HG02981 (cell line): Measurements from ENCODE around the gene DBNL.

Experiments
- ATAC-seq: cut with Tn5 transposase; IDR thresholded peaks from one replicate; pipeline ENCODE4 v1.9.1; 2021; ENCODE audit warnings: mild to moderate bottlenecking, moderate library complexity; ENCODE audit not compliant: unreplicated experiment

The DBNL gene

DNA sequence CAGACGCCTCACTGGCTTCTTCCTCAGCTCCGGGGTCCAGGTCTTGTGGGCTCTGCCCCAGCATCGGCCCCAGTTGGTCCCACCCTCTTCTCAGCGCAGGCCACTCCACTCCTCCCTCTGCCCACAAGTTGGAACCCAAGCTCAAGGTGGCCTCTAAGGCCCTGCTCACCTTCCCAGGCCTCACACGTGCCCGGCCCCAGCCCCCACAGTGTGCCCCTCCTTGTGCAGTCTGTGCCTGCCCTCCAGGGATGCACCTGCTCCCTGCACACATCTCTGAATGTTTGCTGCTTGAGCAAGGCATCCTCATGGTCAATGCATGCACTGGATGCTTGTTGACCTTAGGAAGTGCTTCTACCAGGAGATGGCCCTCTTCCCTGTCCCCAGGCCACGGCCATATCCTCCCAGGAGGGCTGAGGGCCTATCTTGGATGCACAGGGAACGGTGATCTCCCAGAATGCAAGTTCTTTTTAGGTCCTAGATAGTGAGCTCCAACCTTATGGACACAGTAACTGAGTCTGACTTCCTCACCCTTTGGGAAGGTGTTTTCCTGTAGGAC lies 51.9 kb downstream of the DBNL start:
- ATAC-seq: no peak

DNA sequence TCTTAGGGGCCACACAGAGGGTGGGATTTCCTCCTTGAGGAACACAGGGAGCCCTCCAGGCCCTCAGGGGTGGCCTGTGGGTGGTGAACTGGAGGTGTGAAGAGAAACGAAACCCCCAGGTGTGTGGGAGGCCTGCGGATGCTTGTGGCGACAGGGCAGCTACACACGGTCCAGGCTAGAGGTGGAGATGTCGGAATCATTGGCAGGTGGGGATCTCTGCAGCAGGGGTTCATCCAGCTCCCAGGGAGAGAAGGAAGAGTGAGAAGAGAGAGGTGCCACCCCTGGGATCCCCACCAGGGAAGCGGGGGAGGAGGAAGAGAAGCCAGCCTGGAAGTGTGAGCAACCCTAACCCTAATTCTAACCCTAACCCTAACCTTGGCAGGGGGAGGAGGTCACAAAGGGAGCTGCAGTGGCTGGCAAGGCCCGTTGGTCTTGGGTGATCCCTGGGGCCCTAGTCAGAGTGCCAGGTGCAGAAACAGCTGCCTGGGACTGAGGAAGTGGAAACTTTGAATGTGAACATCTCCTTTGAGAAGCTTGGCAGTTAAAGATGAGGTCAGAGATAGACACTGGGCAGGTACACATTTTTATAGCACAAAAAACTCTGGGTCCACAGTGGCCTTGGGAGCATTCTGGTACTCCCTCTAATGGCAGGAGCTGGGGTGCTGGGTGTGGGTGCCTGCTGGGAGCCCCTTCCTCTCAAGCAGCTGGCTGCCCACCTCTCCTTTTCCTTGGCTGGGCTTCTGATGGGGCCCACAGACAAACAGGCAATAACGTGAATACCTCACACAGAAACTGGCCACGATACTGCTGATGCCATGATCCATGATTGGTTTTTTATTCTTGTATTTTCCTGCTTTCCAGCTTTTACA lies 52.8 kb downstream of the DBNL start:
- ATAC-seq: peak; percentile 66

DNA sequence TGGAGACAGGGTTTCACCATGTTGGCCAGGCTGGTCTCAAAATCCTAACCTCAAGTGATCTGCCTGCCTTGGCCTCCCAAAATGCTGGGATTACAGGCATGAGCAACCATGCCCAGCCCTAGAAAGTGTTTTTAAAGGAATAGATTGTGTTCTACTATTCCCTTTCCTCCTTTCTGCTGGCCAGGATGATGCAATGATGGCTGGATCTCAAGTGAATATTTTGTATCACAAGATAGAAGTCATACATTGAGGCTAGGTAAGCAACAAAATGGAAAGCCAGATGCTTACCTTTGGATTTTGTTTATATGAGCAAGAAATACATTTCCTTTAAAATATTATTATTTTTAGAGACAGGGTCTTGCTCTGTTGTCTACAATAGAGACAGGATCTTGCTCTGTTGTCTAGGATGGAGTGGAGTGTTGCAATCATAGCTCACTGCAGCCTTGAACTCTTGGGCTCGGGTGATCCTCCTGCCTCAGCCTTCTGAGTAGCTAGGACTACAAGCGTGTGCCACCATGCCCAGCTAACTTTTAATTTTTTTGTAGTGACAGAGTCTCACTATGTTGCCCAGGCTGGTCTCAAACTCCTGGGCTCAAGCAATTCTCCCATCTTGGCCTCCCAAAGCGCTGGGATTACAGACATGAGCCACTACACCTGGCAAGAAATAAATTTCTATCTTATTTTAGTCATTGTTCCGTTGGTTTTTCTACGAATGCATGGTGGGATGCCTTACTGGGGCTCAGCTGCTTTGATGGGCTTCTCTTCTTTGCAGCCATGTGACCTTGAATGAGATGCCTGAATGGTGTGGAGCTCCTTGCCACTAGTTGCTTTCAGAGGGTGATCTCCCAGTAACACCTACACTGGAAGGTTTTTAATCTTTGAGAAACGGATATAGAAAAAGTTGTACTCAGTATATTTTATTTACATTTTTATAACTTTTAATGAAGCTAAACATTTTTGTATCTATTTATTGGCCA lies 53.9 kb downstream of the DBNL start:
- ATAC-seq: no peak

DNA sequence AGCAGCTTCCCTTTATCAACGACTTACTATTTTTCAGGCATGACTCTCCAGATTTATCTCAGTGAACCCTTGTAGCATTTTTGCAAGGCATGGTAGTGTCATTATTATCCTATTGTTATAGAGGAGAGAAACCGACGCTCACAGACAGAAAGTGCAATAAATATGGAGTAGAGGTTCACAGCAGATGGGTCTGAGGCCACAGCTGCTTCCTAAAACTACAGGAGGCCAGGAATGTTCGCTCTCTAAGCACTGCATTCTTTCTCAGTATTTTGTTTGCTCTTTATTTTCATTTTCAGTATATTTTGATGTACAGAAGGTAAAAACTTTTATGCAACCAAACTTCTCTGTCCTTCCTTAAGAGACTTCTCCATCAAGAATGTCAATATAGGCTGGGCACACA lies 55.2 kb downstream of the DBNL start:
- ATAC-seq: no peak

DNA sequence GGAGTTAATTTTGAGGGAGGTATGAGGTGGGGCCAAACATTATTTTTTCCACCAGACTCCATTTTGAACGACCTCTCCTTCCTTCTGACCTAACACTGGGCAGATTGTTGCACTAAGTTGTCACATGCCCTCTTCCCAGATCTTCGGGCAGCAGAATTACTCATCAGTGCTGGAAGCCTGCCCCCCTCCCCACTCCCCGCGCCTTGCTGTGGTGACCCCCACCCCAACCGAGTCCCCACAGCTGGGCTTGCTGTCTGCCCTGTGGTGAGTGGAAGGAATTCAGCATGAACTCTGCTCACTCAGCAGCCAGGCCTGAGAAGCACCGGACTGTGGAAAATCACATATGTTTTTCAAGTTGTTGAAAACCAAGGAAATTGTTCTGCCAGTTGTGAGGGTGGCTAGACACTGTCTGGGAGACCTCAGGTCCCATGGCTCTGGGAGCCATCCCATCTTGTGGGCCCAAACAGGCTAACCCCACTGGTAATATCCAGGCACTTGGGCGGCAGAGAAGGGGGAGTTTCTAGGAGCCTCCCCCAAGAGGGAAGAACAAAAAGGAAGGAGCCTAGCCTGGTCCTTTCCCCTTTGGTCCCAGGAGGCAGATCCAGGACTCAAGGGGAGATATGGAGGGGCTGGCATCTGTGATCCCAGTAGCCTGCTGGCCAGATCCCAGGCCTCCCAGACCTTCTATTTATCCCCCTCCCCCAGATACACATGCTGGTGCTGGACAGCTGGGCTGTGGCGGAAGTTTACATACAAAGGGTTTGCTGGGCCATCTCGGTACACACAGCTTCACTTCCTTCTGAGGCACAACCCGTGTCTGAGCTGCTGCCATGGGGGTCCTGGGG lies 56.2 kb downstream of the DBNL start:
- no peak for ATAC-seq

DNA sequence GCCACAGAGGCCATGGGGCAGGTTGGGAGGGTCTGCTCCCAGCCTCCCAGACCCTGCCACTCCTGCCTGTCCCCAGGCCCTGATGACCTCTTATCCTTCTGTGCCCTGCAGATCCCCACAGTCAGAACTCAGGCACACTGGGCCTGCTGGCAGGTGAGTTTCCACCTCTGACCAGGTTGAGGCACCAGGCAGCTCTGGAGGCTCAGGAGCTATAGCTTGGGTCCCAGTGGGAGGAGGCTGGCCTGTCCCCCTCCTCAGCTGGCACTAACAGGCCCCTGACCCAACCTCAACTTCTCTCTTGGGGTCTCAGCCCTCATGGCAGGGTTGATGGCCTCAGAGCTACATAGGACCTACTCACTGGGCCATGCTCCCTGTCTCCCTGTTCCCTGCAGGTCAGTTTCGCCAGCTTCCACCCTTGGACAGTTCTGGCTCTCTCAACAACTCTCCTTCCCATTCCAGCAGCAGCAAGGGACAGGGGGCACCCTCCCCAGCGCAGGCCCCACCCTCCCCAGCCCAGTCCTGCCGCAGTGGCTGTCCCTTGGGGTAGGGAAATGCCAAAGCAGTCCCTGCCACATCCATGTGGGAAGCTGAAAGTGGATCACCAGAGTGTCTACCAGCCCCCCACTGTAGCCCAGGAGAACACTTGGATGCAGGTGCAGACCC lies 56.9 kb downstream of the DBNL start:
- no peak for ATAC-seq

DNA sequence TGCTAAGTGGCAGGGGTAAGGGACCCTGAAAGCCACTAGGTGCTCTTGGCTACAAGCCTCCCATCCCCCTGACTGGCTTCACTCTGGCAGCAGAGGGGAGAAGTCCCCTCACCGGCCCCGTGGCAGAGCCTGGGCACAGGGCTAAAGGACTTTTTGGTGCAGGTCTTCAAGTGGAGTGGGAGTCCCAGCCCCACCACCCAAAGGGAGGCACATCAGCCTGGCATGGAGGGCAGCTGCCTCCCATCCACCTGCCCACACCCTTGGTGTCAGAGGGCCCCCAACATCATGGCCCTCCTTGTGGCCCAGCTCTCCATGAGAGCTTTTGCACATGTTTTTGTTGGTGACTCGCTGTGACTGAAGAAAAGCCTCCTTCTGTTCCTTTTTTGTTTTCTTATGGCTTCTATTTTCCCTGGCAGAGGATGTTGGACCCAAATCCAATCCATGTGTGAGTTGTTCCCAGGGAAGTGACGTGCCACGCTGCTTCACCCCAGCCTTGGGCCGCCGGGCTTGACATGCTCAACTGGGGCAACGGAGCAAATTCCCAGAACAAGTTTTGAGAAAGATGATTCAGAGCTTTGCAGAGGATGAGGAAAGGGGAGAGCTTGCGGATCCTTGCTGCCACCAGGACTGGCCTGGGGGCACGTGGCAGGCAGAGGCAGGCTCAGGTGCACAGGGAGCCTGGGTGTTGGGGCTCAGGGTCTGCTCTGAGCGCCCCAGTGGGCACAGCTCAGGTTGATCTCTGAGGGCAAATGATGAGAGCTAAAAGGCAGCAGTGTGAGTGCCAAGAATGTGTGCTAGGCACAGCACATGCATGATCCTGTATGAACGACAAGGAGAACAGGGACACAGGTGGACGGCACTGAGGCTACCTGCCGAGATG lies 57.7 kb downstream of the DBNL start:
- ATAC-seq: no peak

DNA sequence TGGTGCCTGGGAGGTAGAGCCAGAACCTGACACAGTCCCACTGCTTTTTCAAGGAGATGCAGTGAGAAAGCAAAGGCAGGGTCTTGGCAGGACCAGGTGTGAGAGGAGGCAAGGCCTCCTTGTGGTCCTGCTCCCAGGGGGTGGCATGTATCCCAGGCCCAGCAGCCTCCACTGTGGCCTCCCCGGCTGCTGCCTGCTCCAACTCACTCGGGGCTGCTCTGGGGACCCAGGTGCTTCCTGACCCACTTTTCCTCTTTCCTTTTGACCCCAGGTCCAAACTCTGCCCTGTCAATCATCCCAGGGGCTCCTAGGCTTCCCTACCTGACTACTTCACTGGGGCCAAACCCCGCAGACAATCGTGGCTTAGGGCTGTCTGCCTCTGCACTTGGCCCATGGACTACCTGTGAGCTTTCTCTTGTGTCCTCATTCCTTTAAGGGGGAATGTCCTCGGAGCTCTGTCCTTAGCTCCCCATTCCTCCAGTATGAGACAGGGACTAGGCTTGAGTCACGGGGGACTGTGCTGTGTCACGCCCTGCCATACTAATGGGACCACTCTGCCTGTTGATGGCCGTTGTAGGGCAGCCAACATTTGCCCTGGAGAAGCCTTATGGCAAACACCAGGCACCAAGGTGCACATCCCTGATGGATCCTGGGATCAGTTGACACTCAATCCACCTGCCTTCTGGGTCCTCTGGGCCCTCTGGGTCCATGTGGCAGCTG lies 58.5 kb downstream of the DBNL start:
- no peak for ATAC-seq

DNA sequence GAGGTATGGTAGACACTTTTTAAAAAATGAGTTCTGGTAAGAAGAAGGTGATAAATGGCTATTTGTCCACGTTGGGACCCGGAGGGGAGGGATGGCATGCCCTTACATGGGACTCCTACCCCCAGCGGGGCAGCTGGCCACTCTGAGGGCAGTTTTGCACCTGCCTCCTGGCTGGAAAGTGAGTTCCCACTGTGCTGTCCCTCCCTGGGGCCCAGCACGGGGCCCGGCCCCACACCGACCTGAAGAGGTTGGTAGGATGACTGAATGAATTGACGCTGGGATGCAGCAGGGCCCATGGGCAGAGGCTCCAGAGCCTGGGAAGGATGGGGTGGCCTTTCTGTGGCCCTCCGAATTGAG lies 59.0 kb downstream of the DBNL start:
- no peak for ATAC-seq

DNA sequence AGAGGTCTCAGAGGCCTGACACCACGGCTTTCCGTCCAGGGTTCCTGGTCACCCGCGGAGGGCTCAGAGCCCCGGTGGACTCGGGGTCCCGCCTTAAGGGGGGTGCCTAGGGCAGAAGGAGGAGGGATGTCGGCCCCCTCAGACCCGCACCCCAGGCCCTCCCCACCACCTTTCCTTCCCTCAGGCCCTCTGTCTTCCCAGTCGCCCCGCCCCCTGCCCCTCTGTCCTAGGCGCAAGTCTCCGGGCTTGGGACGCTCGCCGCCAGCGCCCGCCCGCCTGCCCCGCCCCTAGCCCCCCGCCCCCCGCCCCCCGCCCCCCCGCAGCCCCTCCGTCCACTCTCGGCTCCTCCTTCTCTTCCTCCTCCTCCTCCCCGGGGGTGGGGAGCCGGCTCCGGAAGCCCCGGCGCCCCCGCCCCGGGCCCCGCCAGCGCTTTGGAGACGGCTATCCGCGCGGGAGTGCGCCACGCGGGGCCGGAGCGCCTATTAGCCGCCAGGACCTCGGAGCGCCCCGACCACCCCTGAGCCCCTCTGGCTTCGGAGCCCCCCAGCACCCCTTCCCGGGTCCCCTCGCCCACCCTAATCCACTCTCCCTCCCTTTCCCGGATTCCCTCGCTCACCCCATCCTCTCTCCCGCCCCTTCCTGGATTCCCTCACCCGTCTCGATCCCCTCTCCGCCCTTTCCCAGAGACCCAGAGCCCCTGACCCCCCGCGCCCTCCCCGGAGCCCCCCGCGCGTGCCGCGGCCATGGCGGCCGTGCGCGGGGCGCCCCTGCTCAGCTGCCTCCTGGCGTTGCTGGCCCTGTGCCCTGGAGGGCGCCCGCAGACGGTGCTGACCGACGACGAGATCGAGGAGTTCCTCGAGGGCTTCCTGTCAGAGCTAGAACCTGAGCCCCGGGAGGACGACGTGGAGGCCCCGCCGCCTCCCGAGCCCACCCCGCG lies 59.7 kb downstream of the DBNL start, which contains the start of gene AEBP1:
Gene AEBP1, plus strand, starts transcription at position 423 of the 937 bp plus-strand sequence. Its CDS starts 321 bp downstream, at position 744.
- no peak for ATAC-seq

DNA sequence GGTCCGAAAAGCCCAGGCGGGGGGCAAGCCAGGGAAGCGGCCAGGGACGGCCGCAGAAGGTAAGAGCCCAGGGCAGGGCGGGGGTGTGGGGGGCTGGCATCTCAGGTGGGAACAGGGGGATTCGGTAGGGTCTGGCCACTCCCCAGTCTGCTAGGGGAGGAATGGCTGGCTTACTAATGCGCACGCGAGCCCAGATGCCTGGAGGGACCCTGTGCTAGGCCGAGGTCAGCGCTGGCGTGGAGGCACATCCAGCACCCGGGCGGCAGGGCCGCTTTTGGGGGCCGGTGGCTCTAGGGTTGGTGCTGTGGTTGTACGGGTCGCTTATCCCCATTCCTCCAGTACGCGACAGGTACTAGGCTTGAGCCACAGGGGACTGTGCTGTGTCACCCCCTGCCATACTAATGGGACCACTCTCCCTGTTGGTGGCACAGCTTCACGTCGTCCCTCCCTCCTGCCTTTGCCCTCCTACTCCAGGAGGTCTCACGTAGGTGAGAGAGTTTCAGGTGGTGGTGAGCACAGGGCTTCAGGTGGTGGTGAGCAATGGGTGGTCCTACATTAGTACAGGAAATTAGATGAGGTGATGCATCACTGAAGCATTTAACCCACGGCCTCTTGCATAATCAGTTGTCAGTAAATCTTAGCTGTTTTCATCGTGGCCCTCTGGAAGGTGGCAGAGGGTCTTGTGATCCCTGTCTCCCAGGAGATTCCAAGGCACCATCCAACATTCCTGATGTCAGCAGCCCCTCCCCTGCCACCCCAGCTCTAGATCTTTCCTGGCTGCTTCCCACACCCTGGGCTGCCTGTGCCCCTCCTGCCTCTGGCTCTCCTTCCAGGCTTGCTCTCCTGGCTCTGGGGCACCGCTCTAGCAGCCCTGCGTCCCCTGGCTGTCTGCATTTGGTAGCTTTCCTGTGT lies 60.6 kb downstream of the DBNL start:
- no peak for ATAC-seq

DNA sequence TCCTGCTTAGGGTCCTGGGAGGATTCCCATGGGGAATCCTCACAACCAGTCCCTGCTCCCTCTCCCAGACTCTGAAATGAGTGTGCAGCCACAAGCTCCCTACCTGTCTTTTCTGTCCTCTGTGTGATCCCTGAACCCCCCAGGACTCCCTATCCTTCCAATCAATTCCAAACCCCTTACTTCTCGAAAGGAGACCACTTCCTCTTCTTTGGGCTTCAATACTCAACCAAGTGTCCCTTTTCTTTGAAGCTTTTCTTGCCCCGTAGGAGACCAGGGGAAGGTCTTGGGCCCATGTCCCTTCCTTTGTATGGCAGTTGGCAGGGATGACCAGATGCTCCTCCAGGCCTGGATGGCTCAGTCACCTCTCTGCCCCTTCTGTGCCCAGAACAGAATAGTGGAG lies 61.3 kb downstream of the DBNL start:
- ATAC-seq: no peak

DNA sequence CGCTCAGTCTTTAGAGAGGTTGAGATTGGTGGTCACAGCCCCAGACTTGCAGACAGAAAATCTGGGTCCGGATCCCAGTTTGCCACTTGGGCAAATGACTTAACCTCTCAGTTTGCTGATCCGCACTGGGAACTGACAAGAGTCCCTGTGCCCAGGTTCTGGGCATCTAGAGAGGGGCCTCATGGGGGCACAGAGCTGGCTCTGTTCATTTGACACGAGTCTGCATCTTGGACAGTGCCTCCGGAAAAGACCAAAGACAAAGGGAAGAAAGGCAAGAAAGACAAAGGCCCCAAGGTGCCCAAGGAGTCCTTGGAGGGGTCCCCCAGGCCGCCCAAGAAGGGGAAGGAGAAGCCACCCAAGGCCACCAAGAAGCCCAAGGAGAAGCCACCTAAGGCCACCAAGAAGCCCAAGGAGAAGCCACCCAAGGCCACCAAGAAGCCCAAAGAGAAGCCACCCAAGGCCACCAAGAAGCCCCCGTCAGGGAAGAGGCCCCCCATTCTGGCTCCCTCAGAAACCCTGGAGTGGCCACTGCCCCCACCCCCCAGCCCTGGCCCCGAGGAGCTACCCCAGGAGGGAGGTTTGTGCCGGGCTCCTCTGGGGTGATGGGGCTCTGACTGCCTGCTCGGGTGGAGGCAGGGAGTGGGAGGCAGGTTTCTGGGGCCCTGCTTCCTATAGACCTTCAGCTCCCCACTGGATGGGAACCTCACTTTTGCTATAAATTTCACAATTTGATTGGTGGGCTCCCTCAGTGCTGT lies 62.0 kb downstream of the DBNL start:
- ATAC-seq: no peak

DNA sequence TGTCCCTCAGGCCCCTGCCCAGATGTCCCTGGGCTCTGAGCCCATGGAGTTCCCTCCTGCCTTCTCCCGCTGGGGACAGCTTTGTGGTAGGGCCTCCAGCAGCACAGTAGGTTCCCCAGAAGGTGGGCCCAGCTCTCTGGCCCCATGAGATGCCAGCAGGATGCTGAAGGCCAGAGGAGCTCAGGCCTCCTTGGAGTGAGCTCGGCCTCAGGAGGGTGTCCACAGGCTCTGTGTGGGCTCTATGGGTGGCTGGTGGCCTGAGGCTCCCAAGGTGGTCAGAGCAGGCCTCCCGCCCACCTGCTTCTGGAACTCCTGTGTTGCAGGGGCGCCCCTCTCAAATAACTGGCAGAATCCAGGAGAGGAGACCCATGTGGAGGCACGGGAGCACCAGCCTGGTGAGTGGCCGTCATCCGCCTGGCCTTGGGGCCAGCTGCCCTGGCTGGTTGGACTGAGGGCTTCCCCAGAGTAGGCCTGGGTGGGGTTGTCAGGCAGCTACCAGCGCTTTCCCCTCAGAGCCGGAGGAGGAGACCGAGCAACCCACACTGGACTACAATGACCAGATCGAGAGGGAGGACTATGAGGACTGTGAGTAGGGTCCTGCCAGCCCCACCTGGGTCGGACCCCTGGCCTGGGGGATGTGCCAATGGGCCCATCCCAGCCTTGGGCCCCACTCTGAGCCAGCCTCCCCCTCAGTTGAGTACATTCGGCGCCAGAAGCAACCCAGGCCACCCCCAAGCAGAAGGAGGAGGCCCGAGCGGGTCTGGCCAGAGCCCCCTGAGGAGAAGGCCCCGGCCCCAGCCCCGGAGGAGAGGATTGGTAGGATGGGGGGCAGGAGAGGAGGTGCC lies 62.8 kb downstream of the DBNL start:
- ATAC-seq: no peak
